BLaER1 (cell line): Measurements from ENCODE around the gene GRIN1.

Source experiments
- H3K27ac ChIP-seq: shearing (Covaris generic); formaldehyde crosslinking; 2 replicates; pipeline ENCODE4 v1.8.1; 2022
- H3K27me3 ChIP-seq: shearing (Covaris generic); formaldehyde crosslinking; 2 replicates; pipeline ENCODE4 v1.8.1; 2022
- H3K36me3 ChIP-seq: shearing (Covaris generic); formaldehyde crosslinking; 2 replicates; pipeline ENCODE4 v1.8.1; 2022
- H3K4me1 ChIP-seq: shearing (Covaris generic); formaldehyde crosslinking; 2 replicates; pipeline ENCODE4 v1.8.1; 2022
- H3K4me2 ChIP-seq: shearing (Covaris generic); formaldehyde crosslinking; 2 replicates; pipeline ENCODE4 v1.8.1; 2022
- H3K4me3 ChIP-seq: shearing (Covaris generic); formaldehyde crosslinking; 2 replicates; pipeline ENCODE4 v1.8.1; 2022
- H3K9ac ChIP-seq: shearing (Covaris generic); formaldehyde crosslinking; 2 replicates; pipeline ENCODE4 v1.8.1; 2022
- H3K9me3 ChIP-seq: shearing (Covaris generic); formaldehyde crosslinking; 2 replicates; pipeline ENCODE4 v1.8.1; 2022
- H4K20me1 ChIP-seq: shearing (Covaris generic); formaldehyde crosslinking; 2 replicates; pipeline ENCODE4 v1.8.1; 2022
- Cebpa-rat ChIP-seq: shearing (Covaris generic); IDR thresholded peaks from 2 replicates; pipeline ENCODE4 v1.8.1; 2022

The GRIN1 gene

DNA sequence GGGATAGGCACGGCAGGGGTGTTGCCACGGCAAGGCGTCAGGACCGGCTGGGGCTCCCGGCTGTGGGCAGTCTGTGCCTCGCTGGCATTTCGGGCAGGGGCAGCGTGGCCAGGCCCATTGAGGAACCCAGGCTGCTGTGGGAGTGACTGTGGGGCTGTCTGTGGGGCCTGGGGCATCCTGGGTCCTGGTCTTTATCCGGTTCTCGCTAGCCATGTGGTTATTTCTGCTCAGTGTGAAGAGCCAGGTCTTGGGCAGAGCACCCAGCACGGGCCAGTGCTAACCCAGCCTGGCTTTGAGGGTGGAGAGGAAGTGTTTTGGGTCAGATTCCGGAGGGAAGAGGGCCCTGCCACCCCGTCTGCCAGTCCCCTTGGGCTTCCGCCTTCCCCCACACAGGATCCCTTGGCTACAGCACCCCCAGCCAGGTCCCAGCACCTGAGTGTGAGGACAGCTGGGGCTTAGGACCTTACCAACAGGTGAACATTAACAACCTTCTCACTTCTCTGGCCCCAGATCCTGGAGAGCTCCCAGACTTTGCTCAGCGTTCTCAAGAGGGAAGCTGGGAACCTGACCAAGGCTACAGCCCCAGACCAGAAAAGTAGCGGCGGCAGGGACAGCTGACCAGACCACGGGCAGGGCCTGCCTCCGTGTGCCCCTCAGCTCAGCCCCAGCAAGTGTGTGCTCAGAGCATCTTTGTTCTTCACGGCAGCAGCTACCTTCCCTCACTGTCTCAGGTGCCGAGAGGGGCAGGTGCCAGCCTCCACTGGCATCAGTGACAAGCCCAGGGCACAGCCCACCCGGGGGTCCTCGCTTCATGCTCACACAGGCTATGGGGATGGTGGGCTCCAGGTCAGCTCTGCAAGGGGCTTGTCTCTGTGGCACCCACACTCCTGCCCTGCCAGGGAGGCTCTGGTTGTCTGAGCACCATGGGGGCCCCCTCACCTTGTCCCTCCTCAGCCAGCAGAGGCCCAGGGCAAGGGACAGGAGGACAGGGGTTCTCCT is 50.6 kb downstream of the GRIN1 start:
- H3K9ac ChIP-seq = peak overlapping the region; percentile 85
- H3K4me3 ChIP-seq = peak overlapping the region; percentile 87
- peaks cover 68% of the 10 kb centered on the region for H3K36me3 ChIP-seq
- H3K27me3 ChIP-seq = no peaks in the 10 kb centered on the region
- H3K9me3 ChIP-seq = no peaks in the 10 kb centered on the region
- TF ChIP-seq Cebpa-rat = no peak
- H3K4me2 ChIP-seq = peak overlapping the region; percentile 100
- peak overlapping the region; percentile 91 for H3K27ac ChIP-seq
- peaks cover 89% of the 10 kb centered on the region for H4K20me1 ChIP-seq
- peaks cover 76% of the 10 kb centered on the region for H3K4me1 ChIP-seq

DNA sequence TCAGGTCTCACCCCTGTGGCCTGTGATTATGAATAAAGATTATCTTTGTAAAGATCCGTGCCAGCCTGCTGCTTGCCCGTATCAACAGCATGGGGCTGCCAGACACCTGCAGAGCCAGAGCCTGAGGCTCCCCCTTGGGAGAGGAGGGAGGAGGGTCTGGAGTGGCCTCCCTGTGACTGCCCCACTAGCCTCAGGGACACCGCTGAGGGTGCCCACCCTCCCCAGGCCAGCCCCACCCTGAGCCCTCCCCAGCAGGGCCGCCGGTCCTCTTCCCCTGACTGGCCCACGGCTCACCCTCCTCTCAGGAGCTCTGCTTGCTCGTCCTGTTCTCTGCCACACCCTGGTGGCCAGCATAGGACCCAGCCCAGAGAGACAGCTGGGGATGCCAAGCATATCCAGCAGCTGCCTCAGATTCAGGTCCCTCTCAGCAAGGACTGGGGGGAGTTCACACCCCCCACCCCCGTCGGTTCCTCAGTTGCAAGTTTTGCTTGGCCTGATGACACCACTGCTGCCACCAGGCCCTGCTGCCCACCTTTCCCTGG is 51.4 kb downstream of the GRIN1 start:
- H3K36me3 ChIP-seq = peaks cover 63% of the 10 kb centered on the region
- H3K9ac ChIP-seq = peak overlapping the region; percentile 85
- TF ChIP-seq Cebpa-rat = no peak
- H3K4me3 ChIP-seq = peak overlapping the region; percentile 87
- H3K4me2 ChIP-seq = peak overlapping the region; percentile 100
- peak overlapping the region; percentile 91 for H3K27ac ChIP-seq
- peaks cover 78% of the 10 kb centered on the region for H3K4me1 ChIP-seq
- H3K27me3 ChIP-seq = no peaks in the 10 kb centered on the region
- no peaks in the 10 kb centered on the region for H3K9me3 ChIP-seq
- peaks cover 89% of the 10 kb centered on the region for H4K20me1 ChIP-seq

DNA sequence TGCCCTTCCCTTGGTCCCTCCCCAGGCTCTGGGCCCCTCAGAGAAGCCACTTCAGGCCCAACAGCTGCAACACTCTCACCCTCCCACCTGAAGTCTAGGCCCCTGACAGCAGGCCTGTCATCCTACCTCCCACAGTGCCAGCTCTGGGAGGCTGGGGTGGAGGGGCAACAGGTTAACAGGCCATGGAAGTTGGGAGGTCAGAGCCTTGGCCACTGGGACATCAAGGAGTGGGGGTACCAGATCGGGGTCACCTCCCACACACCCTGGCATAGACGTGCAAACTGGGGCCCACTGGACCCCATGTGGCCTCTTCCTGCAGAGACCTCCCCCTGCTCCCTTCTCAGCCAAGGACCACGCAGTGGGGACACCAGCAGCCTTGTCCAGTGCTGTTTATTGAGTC is 52.3 kb downstream of the GRIN1 start:
- Histone ChIP-seq H4K20me1 (peaks cover 89% of the 10 kb centered on the region), H3K4me1 (peaks cover 72% of the 10 kb centered on the region), H3K9me3 (no peaks in the 10 kb centered on the region), H3K27me3 (no peaks in the 10 kb centered on the region), H3K4me2 (peak overlapping the region; percentile 100), H3K9ac (peak overlapping the region; percentile 85), H3K36me3 (peaks cover 55% of the 10 kb centered on the region), H3K27ac (peak overlapping the region; percentile 91), H3K4me3 (peak overlapping the region; percentile 43; the same call in 1 of the 2 replicates)
- no peak for TF ChIP-seq Cebpa-rat

DNA sequence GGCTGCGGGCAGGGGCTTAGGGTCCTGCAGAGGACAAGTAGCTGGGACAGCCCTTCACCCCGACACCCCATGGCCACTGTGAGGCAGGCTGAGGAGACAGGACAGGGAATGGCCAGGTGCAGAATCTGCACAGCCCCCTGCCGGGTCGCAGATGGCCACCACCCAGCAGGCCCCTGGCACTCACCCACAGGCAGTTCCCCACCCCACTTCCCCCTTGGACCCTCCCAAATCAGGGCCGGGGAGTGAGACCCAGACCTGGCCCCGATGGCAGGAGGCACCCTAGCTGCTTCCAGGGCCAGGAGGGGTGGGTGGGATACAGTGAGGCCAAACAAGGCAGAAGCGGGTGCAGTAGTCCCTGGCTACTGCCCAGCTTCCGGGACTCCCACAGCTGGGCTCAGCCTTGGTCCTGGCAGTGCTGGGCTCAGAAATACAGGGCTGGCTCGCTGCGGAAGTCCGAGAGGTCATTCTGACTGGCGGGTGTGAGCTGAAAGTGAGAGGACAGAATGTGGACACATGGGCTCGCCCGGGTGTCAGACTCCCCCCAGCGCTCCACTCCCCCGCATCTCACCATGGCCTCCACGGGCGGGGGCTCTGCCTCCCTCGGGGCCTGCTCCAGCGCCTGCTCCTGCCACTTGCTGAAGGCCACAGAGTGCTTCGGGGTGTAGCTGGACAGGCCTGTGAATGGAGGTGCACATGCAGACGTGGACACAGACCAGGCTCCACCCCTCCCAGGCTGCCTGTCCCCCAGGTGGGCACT is 52.9 kb downstream of the GRIN1 start:
- peaks cover 66% of the 10 kb centered on the region for H3K4me1 ChIP-seq
- peaks cover 89% of the 10 kb centered on the region for H4K20me1 ChIP-seq
- peak overlapping the region; percentile 91 for H3K27ac ChIP-seq
- TF ChIP-seq Cebpa-rat = no peak
- peak overlapping the region; percentile 100 for H3K4me2 ChIP-seq
- H3K9me3 ChIP-seq = no peaks in the 10 kb centered on the region
- H3K27me3 ChIP-seq = no peaks in the 10 kb centered on the region
- H3K9ac ChIP-seq = peak overlapping the region; percentile 85
- peaks cover 49% of the 10 kb centered on the region for H3K36me3 ChIP-seq
- no peak overlapping the region for H3K4me3 ChIP-seq

DNA sequence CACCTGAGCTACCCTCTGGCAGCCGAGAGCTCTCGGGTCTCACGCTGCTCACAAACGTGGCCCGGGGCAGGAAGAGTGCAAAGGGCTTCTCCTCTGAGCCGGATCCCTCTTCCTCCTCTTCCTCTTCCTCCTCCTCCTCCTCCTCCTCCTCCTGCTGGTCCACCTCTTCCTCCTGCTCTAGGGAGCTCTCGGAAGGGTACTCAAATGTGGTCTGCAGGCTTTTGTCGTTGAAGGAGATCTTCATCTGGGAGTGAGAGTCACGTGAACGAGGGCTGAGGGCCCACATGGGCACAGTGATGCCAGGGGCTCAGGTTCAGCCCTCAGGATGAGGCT is 53.5 kb downstream of the GRIN1 start:
- TF ChIP-seq Cebpa-rat = no peak
- Histone ChIP-seq H3K27me3 (no peaks in the 10 kb centered on the region), H3K9me3 (no peaks in the 10 kb centered on the region), H3K4me1 (peaks cover 65% of the 10 kb centered on the region), H3K36me3 (peaks cover 44% of the 10 kb centered on the region), H4K20me1 (peaks cover 89% of the 10 kb centered on the region), H3K4me2 (peak overlapping the region; percentile 100; the same call in 1 of the 2 replicates), H3K4me3 (no peak overlapping the region), H3K9ac (peak overlapping the region; percentile 85; the same call in 1 of the 2 replicates), H3K27ac (peak overlapping the region; percentile 51; the same call in 1 of the 2 replicates)

DNA sequence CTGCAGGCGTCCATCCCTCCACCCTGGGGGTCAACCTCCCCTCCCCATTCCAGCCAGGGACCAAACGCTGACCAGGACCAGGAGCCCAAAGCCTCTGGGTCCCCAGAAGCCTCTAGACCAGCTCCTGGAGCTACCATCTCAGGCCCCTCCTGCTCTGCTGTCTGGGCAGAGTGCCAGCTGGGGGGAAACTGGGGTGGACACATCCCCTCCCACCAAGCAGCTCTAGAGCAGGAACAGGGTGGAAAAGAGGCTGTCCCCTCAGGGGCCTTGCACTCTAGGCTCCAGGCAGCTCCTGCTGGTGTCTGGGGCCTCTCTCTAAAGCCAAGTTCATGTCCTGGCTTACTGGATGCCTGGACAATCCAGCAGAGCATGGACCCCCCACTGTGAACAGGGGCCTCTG is 53.9 kb downstream of the GRIN1 start:
- H3K36me3 ChIP-seq = peaks cover 42% of the 10 kb centered on the region
- H3K27me3 ChIP-seq = no peaks in the 10 kb centered on the region
- no peak overlapping the region for H3K4me3 ChIP-seq
- H3K9me3 ChIP-seq = no peaks in the 10 kb centered on the region
- H3K4me1 ChIP-seq = peaks cover 65% of the 10 kb centered on the region
- 0 out of 2 replicates have a peak overlapping the region, but pooled peaks have one; percentile 100 for H3K4me2 ChIP-seq
- H3K9ac ChIP-seq = peak overlapping the region; percentile 48; the same call in 1 of the 2 replicates
- peak overlapping the region; percentile 51 for H3K27ac ChIP-seq
- H4K20me1 ChIP-seq = peaks cover 89% of the 10 kb centered on the region
- TF ChIP-seq Cebpa-rat = no peak

DNA sequence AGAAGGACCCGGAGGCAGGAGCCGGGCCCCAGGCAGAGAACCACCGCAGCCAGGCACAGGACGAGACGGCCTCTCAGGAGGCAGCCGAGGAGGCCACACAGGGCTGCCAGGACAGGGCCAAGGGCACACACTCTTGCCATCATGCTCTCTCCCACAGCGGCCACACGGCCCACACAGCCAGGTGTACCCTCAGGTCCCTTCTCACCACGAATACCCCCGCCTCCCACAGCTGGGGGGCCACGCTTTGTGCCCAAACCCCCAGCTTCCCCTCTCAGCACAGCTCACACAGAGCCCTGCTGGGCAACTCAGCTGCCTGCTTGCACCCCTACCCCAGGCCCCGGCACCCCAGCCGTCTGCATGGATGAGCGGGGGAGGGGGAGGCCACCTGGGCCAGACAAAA is 54.8 kb downstream of the GRIN1 start:
- peaks cover 74% of the 10 kb centered on the region for H3K4me1 ChIP-seq
- no peak overlapping the region for H3K4me3 ChIP-seq
- H3K4me2 ChIP-seq = 0 out of 2 replicates have a peak overlapping the region, but pooled peaks have one; percentile 5
- no peaks in the 10 kb centered on the region for H3K27me3 ChIP-seq
- H3K36me3 ChIP-seq = peaks cover 42% of the 10 kb centered on the region
- peaks cover 94% of the 10 kb centered on the region for H4K20me1 ChIP-seq
- H3K9ac ChIP-seq = peak overlapping the region; percentile 48
- TF ChIP-seq Cebpa-rat = no peak
- no peak overlapping the region for H3K27ac ChIP-seq
- no peaks in the 10 kb centered on the region for H3K9me3 ChIP-seq

DNA sequence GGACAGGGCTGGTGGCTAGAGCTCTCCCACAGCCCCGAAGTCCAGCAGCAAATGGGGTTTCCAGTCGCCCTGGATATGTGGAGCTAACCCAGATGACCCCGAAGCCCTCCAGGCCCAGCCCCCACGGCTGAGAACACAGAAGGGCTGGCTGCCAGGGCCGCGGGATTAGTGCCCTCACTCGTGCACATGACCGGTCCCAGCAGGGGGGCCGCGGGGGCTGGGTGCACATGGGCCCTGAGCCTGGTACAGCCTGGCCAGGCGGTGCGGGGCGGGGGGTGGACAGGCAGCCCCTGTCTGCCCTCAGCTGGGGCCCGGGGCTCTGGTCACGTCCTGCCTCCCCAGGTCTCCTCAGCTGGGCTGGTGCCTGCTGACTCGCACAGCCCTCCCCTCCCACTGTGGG is 55.4 kb downstream of the GRIN1 start:
- Histone ChIP-seq H3K9ac (peak overlapping the region; percentile 48), H3K9me3 (no peaks in the 10 kb centered on the region), H3K27me3 (peaks cover 2% of the 10 kb centered on the region; the same call in 1 of the 2 replicates), H3K27ac (no peak overlapping the region), H3K4me2 (0 out of 2 replicates have a peak overlapping the region, but pooled peaks have one; percentile 5), H3K4me3 (no peak overlapping the region), H4K20me1 (peaks cover 94% of the 10 kb centered on the region), H3K36me3 (peaks cover 42% of the 10 kb centered on the region), H3K4me1 (peaks cover 78% of the 10 kb centered on the region)
- TF ChIP-seq Cebpa-rat = no peak

DNA sequence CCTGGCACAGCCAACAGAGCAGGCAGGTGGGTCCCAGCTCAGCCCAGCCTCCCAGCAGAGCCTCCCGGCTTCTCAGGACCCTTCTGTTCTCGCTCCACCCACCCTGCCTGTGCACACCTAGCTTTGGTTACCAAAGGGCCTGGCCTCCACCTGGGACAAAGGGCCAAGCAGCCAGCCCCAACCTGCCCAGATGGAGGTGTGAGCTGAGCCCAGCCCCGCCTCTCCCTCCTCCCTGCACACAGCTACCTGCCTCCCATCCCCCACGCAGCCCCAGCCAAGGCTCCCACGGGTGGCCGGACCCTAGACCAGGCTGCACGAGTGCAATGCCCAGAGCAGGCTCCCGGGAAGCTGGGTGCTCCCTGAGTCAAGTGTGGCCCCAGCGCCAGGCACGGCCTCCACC is 56.0 kb downstream of the GRIN1 start:
- H3K4me2 ChIP-seq = no peak overlapping the region
- no peaks in the 10 kb centered on the region for H3K9me3 ChIP-seq
- peak overlapping the region; percentile 48 for H3K9ac ChIP-seq
- H3K27me3 ChIP-seq = peaks cover 4% of the 10 kb centered on the region; the same call in 1 of the 2 replicates
- peaks cover 77% of the 10 kb centered on the region for H3K4me1 ChIP-seq
- TF ChIP-seq Cebpa-rat = no peak
- no peak overlapping the region for H3K27ac ChIP-seq
- peaks cover 92% of the 10 kb centered on the region for H4K20me1 ChIP-seq
- peaks cover 39% of the 10 kb centered on the region for H3K36me3 ChIP-seq
- no peak overlapping the region for H3K4me3 ChIP-seq
